ENCODE data around the gene MRTFB. TPM values are rescaled to one million over a fixed set of nuclear protein-coding genes. Genes with fewer than 3 reads are reported as not detected.

Gene MRTFB
- total and polyA plus RNA-seq, 12 donors, result 4.1 to 41.8 (median 32.5) TPM

GRCh38 chr16:14239791-14240190 is 168.7 kb downstream of the MRTFB start:
- 86% methylated on average over 6 of the region's 6 CpGs for WGBS, 2 donors
- DNase-seq (no peak), ATAC-seq (no peak)
- H3K4me1 ChIP-seq, result peaks cover 0 to 30% (median 24%) of the 10 kb centered on the region in 9 donors
- no peak for TF ChIP-seq CTCF (IDR thresholded peaks at IDR 0.05)
- H3K27ac ChIP-seq, result peak overlapping the region in 2 of 10 donors; percentile 53 to 63
- no peak overlapping the region for H3K4me3 ChIP-seq
- H3K36me3 ChIP-seq, result peaks cover 0 to 97% (median 30%) of the 10 kb centered on the region in 9 donors
- H3K9me3 ChIP-seq, result no peaks in the 10 kb centered on the region
- H3K27me3 ChIP-seq, result no peaks in the 10 kb centered on the region
- intact Hi-C loops (cut with DNase I), result loop anchor here in 5 of 10 donors (5.0 to 10.0 kb wide), 4 partner anchors 52 to 317 kb away; partner anchors contain the start of gene ERCC4 (in 4 of the 5)

- WGBS, 2 donors, result 64 to 70% methylated on average over 10 of the region's 10 CpGs
- no peak for DNase-seq
- Histone ChIP-seq H3K9me3 (no peaks in the 10 kb centered on the region), H3K4me1 (peaks cover 0 to 30% (median 24%) of the 10 kb centered on the region in 9 donors), H3K27me3 (no peaks in the 10 kb centered on the region), H3K4me3 (no peak overlapping the region), H3K27ac (peak overlapping the region in 7 of 10 donors; percentile 2 to 67 (median 50)), H3K36me3 (peaks cover 0 to 97% (median 28%) of the 10 kb centered on the region in 9 donors)
- TF ChIP-seq CTCF (IDR thresholded peaks at IDR 0.05), result no peak
- intact Hi-C loops (cut with DNase I), result loop anchor here in 5 of 10 donors (5.0 to 10.0 kb wide), 4 partner anchors 53 to 318 kb away; partner anchors contain the start of gene ERCC4 (in 4 of the 5)
- peak in 6 of 8 donors; percentile 61 to 78 (median 67) for ATAC-seq
Observed at GRCh38 chr16:14240219-14240843, 169.2 kb downstream of the MRTFB start.

- intact Hi-C loops (cut with DNase I), result loop anchor here in 5 of 10 donors (5.0 to 10.0 kb wide), 4 partner anchors 54 to 319 kb away; partner anchors contain the start of gene ERCC4 (in 4 of the 5)
- Histone ChIP-seq H3K27me3 (no peaks in the 10 kb centered on the region), H3K4me3 (no peak overlapping the region), H3K27ac (peak overlapping the region in 8 of 10 donors; percentile 2 to 67 (median 32)), H3K4me1 (peaks cover 0 to 30% (median 24%) of the 10 kb centered on the region in 9 donors), H3K36me3 (peaks cover 0 to 97% (median 28%) of the 10 kb centered on the region in 9 donors), H3K9me3 (no peaks in the 10 kb centered on the region)
- DNase-seq (no peak), ATAC-seq (peak in 7 of 8 donors; percentile 12 to 62 (median 48))
- TF ChIP-seq CTCF (IDR thresholded peaks at IDR 0.05), result no peak
- WGBS, 2 donors, result 62 to 64% methylated on average over 7 of the region's 7 CpGs
Observed at GRCh38 chr16:14240964-14241363, 169.8 kb downstream of the MRTFB start.

GRCh38 chr16:14241631-14242030 is 170.5 kb downstream of the MRTFB start:
- Histone ChIP-seq H3K36me3 (peaks cover 0 to 97% (median 33%) of the 10 kb centered on the region in 9 donors), H3K27me3 (no peaks in the 10 kb centered on the region), H3K4me3 (no peak overlapping the region), H3K9me3 (no peaks in the 10 kb centered on the region), H3K4me1 (peaks cover 0 to 30% (median 24%) of the 10 kb centered on the region in 9 donors), H3K27ac (peak overlapping the region in 7 of 10 donors; percentile 2 to 67 (median 50))
- no peak for TF ChIP-seq CTCF (IDR thresholded peaks at IDR 0.05)
- DNase-seq, result no peak
- intact Hi-C loops (cut with DNase I), result loop anchor here in 5 of 10 donors (5.0 to 10.0 kb wide), 4 partner anchors 54 to 319 kb away; partner anchors contain the start of gene ERCC4 (in 4 of the 5)
- WGBS, 2 donors, result 66 to 70% methylated on average over 3 of the region's 3 CpGs
- peak in 4 of 8 donors; percentile 43 to 74 (median 56) for ATAC-seq
